Gastroesophageal sphincter (tissue), 3 donors: ENCODE data around the gene PLA2G3.

Experiments used
- EP300 ChIP-seq: sonication (generic); formaldehyde crosslinking; IDR thresholded peaks from one replicate; pipeline ENCODE4 v1.6.1; 2017; ENCODE audit warnings: antibody characterized with exemption, mild to moderate bottlenecking
- POLR2AphosphoS5 ChIP-seq: sonication (generic); formaldehyde crosslinking; IDR thresholded peaks from one replicate; pipeline ENCODE4 v1.6.1; 2017; ENCODE audit warnings: antibody characterized with exemption
- TF ChIP-seq, protein P1 (sequence below), 4 experiments: fragments of 200-600 bp in 2 of 4; fragments of 450-650 bp in 2 of 4; sonication (generic) in 1 of 4; IDR thresholded peaks; one replicate each; pipeline ENCODE4 v1.5.1; 2017 to 2019; ENCODE audit warnings: antibody characterized with exemption in 4 of 4, mild to moderate bottlenecking in 2 of 4, moderate library complexity in 2 of 4

DNA sequence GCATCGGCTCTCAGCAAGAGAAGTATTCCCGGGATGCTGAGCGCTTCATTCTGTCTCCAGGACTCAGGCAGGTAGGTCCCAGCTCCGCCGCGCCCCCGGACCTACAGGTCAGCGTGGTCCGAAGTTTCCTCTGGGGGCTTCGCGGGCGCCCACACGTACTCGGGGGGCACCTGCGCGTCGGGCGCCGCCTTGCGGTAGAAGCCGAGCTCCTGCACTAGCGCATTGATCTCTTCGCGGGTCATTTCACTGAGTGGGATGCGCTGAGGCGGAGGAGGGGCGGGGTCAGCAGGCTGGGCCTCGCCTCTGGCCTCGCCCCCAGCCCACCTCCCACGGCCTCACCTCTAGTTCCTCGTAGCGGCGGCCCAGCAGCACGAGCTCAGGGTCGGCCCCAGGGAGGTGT lies 35.4 kb downstream of the PLA2G3 start:
- TF ChIP-seq EP300 (no peak), POLR2AphosphoS5 (peak; percentile 79)
- TF ChIP-seq, protein P1, sequence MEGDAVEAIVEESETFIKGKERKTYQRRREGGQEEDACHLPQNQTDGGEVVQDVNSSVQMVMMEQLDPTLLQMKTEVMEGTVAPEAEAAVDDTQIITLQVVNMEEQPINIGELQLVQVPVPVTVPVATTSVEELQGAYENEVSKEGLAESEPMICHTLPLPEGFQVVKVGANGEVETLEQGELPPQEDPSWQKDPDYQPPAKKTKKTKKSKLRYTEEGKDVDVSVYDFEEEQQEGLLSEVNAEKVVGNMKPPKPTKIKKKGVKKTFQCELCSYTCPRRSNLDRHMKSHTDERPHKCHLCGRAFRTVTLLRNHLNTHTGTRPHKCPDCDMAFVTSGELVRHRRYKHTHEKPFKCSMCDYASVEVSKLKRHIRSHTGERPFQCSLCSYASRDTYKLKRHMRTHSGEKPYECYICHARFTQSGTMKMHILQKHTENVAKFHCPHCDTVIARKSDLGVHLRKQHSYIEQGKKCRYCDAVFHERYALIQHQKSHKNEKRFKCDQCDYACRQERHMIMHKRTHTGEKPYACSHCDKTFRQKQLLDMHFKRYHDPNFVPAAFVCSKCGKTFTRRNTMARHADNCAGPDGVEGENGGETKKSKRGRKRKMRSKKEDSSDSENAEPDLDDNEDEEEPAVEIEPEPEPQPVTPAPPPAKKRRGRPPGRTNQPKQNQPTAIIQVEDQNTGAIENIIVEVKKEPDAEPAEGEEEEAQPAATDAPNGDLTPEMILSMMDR (IDR thresholded peaks at IDR 0.05), result peak in 3 of 4 experiments; percentile 73 to 77 (median 74)
